ENCODE measurements around the gene APOBEC3F. TPM values are rescaled to one million over a fixed set of nuclear protein-coding genes. Genes with fewer than 3 reads are reported as not detected.
"Not testable (repeated sequence)": the region's sequence is repeated elsewhere in the genome, so short reads cannot be mapped to it uniquely, and the experiment has no call there.

Gene APOBEC3F
- 10 to 100 TPM in 2 of 3 donors, 1 to 10 TPM in 1; 9.0 to 43.0 (median 16.8) TPM for polyA plus RNA-seq

DNA sequence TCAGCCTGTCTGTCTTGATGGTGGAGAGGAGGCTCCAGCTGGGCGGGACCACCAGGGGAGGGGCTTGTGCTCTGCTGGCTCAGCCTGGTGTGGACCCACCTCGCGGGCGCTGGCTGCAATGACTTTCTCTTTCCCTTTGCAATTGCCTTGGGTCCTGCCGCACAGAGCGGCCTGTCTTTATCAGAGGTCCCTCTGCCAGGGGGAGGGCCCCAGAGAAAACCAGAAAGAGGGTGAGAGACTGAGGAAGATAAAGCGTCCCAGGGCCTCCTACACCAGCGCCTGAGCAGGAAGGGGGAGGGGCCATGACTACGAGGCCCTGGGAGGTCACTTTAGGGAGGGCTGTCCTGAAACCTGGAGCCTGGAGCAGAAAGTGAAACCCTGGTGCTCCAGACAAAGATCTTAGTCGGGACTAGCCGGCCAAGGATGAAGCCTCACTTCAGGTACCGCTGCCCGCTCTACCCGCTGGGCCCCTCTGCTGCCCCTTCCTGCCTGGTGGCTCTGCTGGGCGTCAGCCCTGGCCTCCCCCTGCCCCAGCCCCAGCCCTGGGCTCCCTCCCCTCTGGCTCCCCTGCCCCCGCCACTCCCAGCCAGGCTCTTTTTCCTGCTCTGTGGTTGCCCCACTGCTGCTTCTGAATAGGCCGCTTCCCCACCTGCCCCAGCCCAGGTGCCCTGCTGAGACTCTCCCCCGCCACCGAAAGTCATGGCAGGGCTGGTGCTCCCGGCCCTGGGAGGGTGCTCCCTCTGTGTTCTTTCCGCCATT is at the start of gene APOBEC3F:
Gene APOBEC3F, plus strand, starts transcription at position 327 of the 759 bp plus-strand sequence. Its CDS starts 97 bp downstream, at position 424.
- H3K27ac Mint-ChIP-seq, result peak within 1 kb of the TSS; percentile 89 to 94 (median 93)
- not testable (repeated sequence) for H3K27me3 Mint-ChIP-seq (ENCODE audit: low read depth in 3 of 3); H3K36me3 Mint-ChIP-seq; H3K9me3 Mint-ChIP-seq
- H3K4me3 Mint-ChIP-seq, result peak within 1 kb of the TSS; percentile 83 to 88 (median 85)
- peaks cover 33 to 45% of the 10 kb centered on the region in 2 donors for H3K4me1 Mint-ChIP-seq
- peak; percentile 82 to 89 (median 83) for DNase-seq

DNA sequence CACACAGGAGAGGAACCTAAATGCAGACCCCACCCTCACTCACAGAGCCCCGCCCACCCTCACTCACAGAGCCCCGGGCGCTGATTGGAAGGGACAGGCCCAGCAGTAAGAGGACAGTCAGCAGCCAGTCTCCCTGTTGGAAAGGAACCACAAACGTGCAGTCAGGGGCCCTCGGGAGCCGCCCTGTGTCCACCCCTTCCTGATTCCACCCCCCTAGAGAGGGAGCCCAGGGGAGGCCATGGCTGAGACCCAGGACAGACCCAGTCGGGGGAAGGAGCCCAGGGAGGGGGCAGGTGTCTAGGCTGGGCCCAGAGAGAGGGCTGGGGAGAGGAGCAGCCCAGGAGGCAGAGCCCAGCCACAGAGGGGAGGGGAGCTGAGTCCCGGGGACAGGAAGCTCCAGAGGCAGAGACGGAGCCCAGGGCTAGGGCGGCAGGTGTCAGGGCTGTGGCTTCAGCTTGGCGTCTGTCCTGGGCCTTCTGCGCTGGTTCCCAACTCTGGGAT is 47.7 kb upstream of the APOBEC3F start:
- not testable (repeated sequence) for H3K4me3 Mint-ChIP-seq; H3K9me3 Mint-ChIP-seq; H3K36me3 Mint-ChIP-seq; H3K27me3 Mint-ChIP-seq (ENCODE audit: low read depth in 3 of 3); DNase-seq
- Mint-ChIP-seq H3K27ac (peak overlapping the region in 1 of 6 donors; percentile 66), H3K4me1 (peaks cover 9 to 11% of the 10 kb centered on the region in 2 donors)

DNA sequence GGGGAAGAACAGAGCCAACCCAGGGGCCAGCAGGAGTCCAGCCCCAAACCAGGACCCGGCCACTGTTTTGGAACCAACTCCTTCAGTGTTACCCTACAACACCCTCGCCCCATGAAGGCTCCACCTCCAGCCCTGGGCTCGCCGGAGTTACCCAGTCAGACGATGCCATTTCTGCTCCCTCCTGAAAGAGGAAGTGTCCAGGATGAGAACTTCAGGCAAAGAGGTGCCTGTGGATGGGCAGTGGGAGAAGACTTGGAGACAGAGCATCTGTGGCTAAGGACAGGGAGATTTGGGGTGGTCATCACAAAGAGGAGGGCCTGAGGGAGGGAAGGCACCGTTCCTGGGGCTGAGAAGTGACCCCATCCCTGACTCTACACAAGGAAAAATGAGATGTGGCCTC is 44.6 kb upstream of the APOBEC3F start:
- Mint-ChIP-seq H3K27me3 (ENCODE audit: low read depth in 3 of 3) (peaks cover 2 to 6% (median 3%) of the 10 kb centered on the region in 3 donors), H3K9me3 (peaks cover 0 to 7% (median 3%) of the 10 kb centered on the region in 6 donors), H3K27ac (no peak overlapping the region), H3K36me3 (peaks cover 0 to 4% (median 0%) of the 10 kb centered on the region in 3 donors), H3K4me3 (no peak overlapping the region), H3K4me1 (peaks cover 0 to 3% of the 10 kb centered on the region in 2 donors)
- no peak for DNase-seq

DNA sequence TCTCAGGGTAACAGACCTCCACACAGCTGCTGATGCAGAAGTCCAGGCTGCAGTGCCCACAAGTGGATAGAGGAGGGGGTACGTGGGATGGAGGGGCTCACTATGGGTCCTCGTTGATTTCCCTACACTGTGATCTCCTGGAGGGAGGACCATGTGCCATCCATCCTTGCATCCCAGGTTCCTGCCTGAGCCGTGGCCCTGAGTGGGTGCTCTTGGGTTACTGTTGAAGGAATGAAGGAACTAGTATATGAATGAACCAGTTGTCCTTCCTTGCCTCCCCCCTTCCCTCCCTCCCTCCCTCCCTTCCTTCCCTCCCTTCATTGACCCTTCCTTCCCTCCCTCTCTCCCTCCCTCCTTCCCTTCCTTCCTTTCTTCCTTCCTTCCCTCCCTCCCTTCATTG is 43.1 kb upstream of the APOBEC3F start:
- peaks cover 0 to 4% (median 0%) of the 10 kb centered on the region in 3 donors for H3K36me3 Mint-ChIP-seq
- H3K27me3 Mint-ChIP-seq (ENCODE audit: low read depth in 3 of 3), result peaks cover 2 to 6% (median 3%) of the 10 kb centered on the region in 3 donors
- DNase-seq, result no peak
- H3K4me3 Mint-ChIP-seq, result no peak overlapping the region
- H3K9me3 Mint-ChIP-seq, result peaks cover 0 to 7% (median 3%) of the 10 kb centered on the region in 6 donors
- peaks cover 0 to 5% of the 10 kb centered on the region in 2 donors for H3K4me1 Mint-ChIP-seq
- no peak overlapping the region for H3K27ac Mint-ChIP-seq

DNA sequence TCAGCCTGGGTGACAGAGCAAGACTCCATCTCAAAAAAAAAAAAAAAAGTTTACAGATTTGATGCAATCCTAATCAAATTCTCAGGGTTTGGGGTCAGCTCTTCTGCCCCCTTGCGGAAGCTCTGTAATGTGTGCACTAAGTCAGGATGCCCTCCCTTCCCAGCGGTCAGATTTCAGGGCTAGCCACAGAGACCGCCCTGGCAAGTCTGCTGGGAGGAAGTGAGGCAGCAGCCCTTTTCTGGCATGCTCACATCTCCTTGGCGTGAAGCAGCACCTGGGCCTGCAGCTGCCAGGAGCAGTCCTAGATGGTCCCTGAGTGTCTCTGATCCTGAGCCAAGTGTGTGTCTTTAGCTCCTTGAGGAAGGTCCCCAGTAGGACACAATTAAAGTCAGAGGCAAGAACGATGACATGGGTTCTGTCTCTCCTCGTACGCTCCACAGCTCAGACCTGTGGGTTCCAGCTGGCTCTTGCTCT is 37.5 kb upstream of the APOBEC3F start:
- peak; percentile 81 to 84 (median 84) for DNase-seq
- Mint-ChIP-seq H3K27me3 (ENCODE audit: low read depth in 3 of 3) (peaks cover 0 to 4% (median 3%) of the 10 kb centered on the region in 3 donors), H3K4me1 (peaks cover 14 to 20% of the 10 kb centered on the region in 2 donors), H3K4me3 (peak overlapping the region in 4 of 5 donors; percentile 6 to 54 (median 26)), H3K27ac (peak overlapping the region; percentile 66 to 88 (median 72)), H3K9me3 (peaks cover 0 to 4% (median under 1%) of the 10 kb centered on the region in 6 donors), H3K36me3 (peaks cover 0 to 4% (median 0%) of the 10 kb centered on the region in 3 donors)

DNA sequence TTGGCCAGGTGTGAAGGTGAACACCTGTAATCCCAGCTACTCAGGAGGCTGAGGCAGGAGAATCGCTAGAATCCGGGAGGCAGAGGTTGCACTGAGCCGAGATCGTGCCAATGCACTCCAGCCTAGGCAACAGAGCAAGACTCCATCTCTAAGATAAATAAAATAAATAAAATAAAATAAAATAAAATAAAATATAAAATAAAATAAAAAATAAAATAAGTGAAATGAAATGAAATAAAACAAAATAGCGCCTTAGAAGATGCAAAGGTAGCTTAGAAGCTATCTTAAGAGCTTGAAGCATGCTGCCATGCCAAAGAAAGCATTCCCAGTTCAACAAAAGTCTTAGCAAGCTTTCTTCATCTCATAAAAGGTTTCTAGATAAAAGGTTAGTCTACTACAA is 33.5 kb upstream of the APOBEC3F start:
- H3K27ac Mint-ChIP-seq, result no peak overlapping the region
- H3K4me1 Mint-ChIP-seq, result peaks cover 18 to 20% of the 10 kb centered on the region in 2 donors
- H3K27me3 Mint-ChIP-seq (ENCODE audit: low read depth in 3 of 3), result peaks cover 0 to 6% (median 2%) of the 10 kb centered on the region in 3 donors
- no peaks in the 10 kb centered on the region for H3K9me3 Mint-ChIP-seq
- no peaks in the 10 kb centered on the region for H3K36me3 Mint-ChIP-seq
- no peak for DNase-seq
- H3K4me3 Mint-ChIP-seq, result no peak overlapping the region

DNA sequence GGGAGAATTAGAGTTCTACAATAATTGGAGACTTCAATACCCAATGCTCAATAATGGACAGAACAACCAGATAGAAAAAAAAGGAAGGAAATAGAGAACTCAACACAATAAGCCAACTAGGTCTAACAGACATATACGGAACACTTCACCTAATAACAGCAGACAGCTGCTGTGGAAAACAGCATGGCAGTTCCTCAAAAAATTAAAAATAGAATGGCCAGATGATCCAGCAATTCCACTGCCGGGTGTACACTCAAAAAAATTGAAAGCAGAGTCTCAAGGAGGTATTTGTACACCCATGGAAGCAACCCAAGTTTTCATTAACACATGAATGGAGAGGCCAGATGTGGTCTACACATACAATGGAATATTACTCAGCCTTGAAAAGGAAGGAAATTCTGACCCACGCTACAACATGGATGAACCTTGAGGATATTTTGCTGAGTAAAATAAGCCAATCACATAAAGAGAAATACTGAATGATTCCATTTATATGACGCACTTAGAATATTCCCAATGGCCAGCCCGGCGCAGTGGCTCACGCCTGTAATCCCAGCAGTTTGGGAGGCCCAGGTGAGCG is 32.3 kb upstream of the APOBEC3F start:
- H3K4me1 Mint-ChIP-seq, result peaks cover 19 to 23% of the 10 kb centered on the region in 2 donors
- H3K9me3 Mint-ChIP-seq; DNase-seq; H3K4me3 Mint-ChIP-seq; H3K27me3 Mint-ChIP-seq (ENCODE audit: low read depth in 3 of 3); H3K36me3 Mint-ChIP-seq: not testable (repeated sequence)
- peak overlapping the region in 1 of 6 donors; percentile 13 for H3K27ac Mint-ChIP-seq

DNA sequence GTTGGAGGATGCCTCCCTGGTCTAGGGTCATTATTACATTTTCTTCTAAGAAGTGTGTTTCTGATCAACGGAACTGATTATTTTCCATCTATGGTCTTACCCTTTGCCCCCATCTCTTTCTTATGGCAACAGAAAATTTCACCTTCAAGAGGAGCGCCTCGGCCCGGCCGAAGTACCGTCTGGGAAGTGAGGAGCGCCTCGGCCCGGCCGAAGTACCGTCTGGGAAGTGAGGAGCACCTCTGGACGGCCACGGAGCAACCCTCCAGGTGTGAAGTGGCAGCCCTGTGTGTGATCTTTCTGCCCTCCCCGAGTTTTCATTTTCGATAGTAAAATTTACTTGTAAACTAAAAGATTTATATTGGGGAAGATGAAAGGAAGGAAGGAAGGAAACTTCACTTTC is 29.7 kb upstream of the APOBEC3F start:
- H3K27ac Mint-ChIP-seq, result peak overlapping the region in 3 of 6 donors; percentile 40 to 47 (median 46)
- no peaks in the 10 kb centered on the region for H3K36me3 Mint-ChIP-seq
- peaks cover 0 to 3% (median 2%) of the 10 kb centered on the region in 3 donors for H3K27me3 Mint-ChIP-seq (ENCODE audit: low read depth in 3 of 3)
- H3K4me1 Mint-ChIP-seq, result peaks cover 36 to 41% of the 10 kb centered on the region in 2 donors
- no peaks in the 10 kb centered on the region for H3K9me3 Mint-ChIP-seq
- DNase-seq, result no peak
- no peak overlapping the region for H3K4me3 Mint-ChIP-seq

DNA sequence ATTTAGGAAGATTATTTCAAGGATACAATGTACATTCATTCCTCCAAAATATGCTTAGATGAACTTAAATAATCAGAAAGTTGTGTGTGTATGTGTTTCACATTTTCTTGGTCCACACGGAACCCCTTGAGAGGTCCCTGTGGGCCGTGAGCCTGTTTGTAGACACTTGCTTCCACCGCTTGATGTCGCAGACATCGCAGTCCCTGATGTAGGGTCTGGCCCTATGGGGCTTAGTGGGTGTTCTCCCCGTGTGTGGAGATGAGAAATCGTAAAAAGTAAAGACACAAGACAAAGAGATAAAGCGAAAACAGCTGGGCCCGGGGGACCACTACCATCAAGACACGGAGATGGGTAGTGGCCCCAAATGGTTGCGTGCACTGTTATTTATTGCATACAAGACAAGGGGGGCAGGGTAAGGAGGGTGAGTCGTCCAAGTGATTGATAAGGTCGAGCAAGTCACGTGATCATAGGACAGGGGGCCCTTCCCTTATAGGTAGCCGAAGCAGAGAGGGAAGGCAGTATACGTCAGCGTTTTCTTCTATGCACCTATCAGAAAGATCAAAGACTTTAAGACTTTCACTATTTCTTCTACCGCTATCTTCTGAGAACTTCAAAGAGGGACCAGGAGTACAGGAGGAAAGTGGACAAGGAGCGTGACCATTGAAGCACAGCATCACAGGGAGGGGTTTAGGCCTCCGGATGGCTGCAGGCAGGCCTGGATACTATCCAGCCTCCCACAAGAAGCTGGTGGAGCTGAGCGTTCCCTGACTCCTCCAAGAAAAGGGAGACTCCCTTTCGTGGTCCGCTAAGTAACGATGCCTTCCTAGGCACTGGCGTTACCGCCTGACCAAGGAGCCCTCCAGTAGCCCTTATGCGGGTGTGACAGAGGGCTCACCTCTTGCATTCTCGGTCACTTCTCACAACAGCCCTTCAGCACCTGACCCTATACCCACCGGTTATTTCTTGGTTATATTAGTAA is 27.8 kb upstream of the APOBEC3F start:
- Mint-ChIP-seq H3K27ac (peak overlapping the region; percentile 88 to 99 (median 92)), H3K4me1 (peaks cover 41 to 42% of the 10 kb centered on the region in 2 donors), H3K27me3 (ENCODE audit: low read depth in 3 of 3) (peaks cover 0 to 3% (median 2%) of the 10 kb centered on the region in 3 donors), H3K9me3 (no peaks in the 10 kb centered on the region), H3K4me3 (peak overlapping the region; percentile 36 to 97 (median 66)), H3K36me3 (no peaks in the 10 kb centered on the region)
- no peak for DNase-seq

DNA sequence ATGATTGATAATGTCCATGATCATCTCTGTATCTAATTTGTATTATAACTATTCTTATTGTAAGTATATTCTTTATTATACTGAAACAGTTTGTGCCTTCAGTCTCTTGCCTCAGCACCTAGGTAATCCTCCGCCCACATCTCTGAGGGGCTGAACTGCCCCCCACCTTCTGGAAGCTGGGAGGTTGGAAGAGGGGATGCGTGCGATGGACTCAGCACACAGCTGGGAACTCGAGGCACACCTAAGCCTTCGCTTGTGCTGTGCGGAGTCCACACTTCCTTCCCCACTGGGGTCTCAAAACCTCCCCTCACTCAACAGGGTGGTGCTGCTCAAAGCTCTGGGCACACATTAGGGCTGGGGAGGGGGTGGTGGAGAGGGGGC is 27.1 kb upstream of the APOBEC3F start:
- not testable (repeated sequence) for H3K9me3 Mint-ChIP-seq; H3K27me3 Mint-ChIP-seq (ENCODE audit: low read depth in 3 of 3); DNase-seq; H3K36me3 Mint-ChIP-seq
- H3K4me3 Mint-ChIP-seq, result peak overlapping the region; percentile 93 to 99 (median 94)
- peak overlapping the region; percentile 92 to 99 (median 96) for H3K27ac Mint-ChIP-seq
- peaks cover 40 to 44% of the 10 kb centered on the region in 2 donors for H3K4me1 Mint-ChIP-seq

DNA sequence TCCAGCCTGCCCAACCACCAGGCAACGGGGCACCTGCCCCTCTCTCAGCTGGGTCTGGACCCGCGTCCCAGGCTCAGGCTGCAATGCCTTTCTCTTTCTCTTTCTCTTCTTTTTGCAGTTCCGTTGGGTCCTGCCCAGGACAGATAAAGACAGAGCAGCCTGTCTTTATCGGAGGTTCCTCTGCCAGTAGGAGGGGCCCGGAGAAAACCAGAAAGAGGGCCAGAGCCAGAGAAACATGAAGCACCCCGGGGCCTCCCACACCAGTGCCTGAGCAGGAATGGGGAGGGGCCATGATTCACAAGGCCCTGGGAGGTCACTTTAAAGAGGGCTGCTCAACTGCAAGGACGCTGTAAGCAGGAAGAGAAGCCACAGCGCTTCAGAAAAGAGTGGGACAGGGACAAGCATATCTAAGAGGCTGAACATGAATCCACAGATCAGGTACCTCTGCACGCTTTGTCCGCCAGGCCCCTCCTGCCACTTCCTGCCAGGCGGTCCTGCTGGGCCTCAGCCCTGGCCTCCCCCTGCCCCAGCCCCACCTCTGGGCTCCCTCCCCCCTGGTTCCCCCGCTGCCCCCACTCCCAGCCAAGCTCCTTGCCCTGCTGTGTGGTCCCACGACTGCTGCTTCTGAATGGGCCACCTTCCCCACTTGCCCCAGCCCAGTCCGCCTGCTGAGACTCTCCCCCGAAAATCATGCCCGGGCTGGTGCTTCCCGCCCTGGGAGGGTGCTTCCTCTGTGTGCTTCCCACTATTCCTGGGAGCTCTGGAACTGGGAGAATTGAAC is 26.5 kb upstream of the APOBEC3F start, which contains the start of gene APOBEC3C:
Gene APOBEC3C, plus strand, starts transcription at position 316 of the 781 bp plus-strand sequence. Its CDS starts 106 bp downstream, at position 422.
- DNase-seq, result peak; percentile 81 to 84 (median 81)
- no peaks in the 10 kb centered on the region for H3K9me3 Mint-ChIP-seq
- peaks cover 44 to 46% of the 10 kb centered on the region in 2 donors for H3K4me1 Mint-ChIP-seq
- H3K27me3 Mint-ChIP-seq (ENCODE audit: low read depth in 3 of 3), result peaks cover 0 to 4% (median 3%) of the 10 kb centered on the region in 3 donors
- H3K36me3 Mint-ChIP-seq, result peaks cover 2 to 4% (median 3%) of the 10 kb centered on the region in 3 donors
- peak within 1 kb of the TSS; percentile 93 to 99 (median 94) for H3K4me3 Mint-ChIP-seq
- H3K27ac Mint-ChIP-seq, result peak within 1 kb of the TSS; percentile 92 to 99 (median 96)

DNA sequence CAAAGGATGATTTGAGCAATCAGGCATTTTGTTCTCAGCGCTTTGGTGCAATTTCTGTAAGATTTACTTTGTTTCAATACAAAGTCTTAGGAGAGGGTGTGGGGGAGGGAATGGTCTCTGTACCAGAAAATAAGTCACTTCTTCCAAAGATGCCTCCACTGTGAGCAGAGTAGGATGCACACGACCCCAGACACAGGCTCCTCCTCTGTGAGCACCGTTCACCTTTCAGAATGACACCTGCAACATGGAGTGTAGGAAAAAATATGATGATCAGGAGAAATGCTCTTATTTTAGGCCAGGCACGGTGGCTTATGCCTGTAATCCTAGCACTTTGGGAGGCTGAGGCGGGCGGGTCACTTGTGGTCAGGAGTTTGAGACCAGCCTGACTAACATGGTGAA is 25.9 kb upstream of the APOBEC3F start:
- not testable (repeated sequence) for DNase-seq
- H3K4me1 Mint-ChIP-seq, result peaks cover 46 to 48% of the 10 kb centered on the region in 2 donors

More for the DNA sequence above, 25.9 kb upstream of the APOBEC3F start:
- Mint-ChIP-seq H3K27ac (peak overlapping the region; percentile 92 to 99 (median 96)), H3K4me3 (peak overlapping the region; percentile 93 to 99 (median 94))
- not testable (repeated sequence) for H3K9me3 Mint-ChIP-seq; H3K27me3 Mint-ChIP-seq (ENCODE audit: low read depth in 3 of 3); H3K36me3 Mint-ChIP-seq
